ENCODE results near the gene CARMIL3.

CARMIL3 gene

GRCh38 chr14:24064091-24064795 is 12.4 kb downstream of the CARMIL3 start:
- no peak for DNase-seq

- DNase-seq: no peak
Measured at GRCh38 chr14:24064856-24065255, 13.0 kb downstream of the CARMIL3 start.

GRCh38 chr14:24065408-24065807 is 13.6 kb downstream of the CARMIL3 start:
- no peak for DNase-seq

GRCh38 chr14:24066496-24067132 is 14.8 kb downstream of the CARMIL3 start:
- no peak for DNase-seq

GRCh38 chr14:24067133-24068082 is 15.6 kb downstream of the CARMIL3 start:
- DNase-seq: no peak

- no peak for DNase-seq
Measured at GRCh38 chr14:24068711-24069410, 17.1 kb downstream of the CARMIL3 start.

GRCh38 chr14:24069411-24069735 is 17.6 kb downstream of the CARMIL3 start:
- no peak for DNase-seq

DNA sequence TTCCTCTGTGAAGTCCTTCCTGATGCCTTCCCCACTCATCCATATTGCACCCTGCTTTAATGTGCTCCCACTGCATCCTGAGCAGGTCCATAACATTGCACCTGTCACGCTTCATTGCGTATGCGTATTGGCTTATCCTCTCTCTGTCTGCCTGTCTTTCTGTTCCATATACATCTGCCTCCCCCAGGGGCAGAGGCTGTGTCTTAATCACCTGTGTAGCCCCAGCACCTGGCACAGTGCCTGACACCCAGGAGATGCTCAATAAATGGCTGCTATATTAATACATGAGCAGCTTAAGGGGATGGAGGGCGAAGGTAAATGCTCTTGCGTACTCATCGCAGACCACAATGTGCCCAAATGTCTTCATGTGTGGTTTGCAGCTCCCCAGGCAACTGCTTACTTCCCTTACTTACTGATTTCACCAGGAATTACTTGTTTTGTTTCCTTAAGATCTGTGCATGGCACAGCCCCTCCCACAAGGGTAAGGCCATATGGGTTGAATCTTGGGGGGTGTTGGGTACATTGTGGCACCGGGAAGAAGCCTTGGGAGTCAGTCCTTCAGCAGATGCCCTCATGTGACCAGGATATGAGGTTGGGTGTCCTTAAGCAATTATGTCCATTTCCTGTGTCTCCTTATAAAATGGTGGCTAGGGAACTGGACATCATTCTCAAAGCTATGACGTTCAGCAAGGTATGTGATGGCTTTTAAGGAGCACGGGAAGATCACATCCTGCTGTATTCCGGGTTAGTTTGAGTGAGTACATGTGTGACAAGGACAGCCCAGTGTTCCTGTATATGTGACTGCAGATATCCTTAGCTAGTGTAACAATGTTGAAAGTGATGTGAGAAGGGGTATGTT is 18.7 kb downstream of the CARMIL3 start:
- DNase-seq: no peak

DNA sequence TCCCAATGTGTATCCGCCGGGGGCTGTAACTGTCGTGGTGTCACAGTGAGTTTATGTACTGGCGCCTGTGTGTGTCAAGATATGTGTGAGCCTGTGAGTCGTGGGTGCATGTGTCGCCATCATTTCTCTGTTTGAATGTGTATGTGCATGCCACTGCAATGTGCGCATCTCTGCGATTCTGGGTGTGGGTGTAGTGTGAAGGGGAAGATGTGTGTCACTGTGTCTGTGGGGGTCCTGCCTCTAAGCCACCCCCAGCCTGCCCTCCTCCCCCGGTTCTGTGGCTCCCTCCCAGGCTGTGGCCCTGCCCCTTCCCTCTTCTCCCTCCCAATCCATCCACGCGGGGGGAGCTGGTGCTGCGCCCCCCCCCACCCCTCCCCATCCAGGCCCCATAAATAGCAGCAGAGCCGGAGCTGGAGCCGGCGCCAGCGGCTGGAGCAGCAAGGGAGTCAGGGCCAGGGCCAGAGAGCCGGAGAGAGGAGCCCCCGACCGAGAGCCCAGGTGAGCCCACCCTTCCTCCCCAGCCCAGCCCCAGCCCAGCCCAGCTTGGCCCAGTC is 19.4 kb downstream of the CARMIL3 start, which contains the start of gene CPNE6:
Gene CPNE6 (plus strand): TSS at position 419 of the 554 bp plus-strand sequence. CDS start 1,375 bp downstream, outside the sequence.
- no peak for DNase-seq

GRCh38 chr14:24071836-24072430 is 20.1 kb downstream of the CARMIL3 start:
- no peak for DNase-seq

DNA sequence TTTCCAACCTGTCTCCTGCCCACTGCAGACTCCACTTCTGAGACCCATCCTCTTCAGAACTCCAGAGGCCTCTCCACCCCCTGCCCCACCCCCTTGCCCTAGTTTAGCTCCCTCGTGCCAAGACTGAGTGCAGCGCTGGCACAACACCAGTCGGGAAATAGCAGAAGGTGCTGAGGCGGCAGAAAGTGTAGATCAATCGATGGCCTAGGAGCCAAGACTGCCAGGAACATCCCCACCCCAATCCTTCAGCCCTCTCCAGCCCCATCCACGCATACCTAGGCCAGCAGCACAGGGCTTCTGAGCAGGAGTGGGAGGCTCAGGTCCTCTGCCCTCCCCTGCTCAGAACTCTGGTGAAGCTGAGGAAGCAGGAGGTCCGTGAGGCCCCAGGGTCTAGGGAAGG is 20.6 kb downstream of the CARMIL3 start:
- no peak for DNase-seq

- no peak for DNase-seq
Measured at GRCh38 chr14:24072881-24073877, 21.4 kb downstream of the CARMIL3 start.

DNA sequence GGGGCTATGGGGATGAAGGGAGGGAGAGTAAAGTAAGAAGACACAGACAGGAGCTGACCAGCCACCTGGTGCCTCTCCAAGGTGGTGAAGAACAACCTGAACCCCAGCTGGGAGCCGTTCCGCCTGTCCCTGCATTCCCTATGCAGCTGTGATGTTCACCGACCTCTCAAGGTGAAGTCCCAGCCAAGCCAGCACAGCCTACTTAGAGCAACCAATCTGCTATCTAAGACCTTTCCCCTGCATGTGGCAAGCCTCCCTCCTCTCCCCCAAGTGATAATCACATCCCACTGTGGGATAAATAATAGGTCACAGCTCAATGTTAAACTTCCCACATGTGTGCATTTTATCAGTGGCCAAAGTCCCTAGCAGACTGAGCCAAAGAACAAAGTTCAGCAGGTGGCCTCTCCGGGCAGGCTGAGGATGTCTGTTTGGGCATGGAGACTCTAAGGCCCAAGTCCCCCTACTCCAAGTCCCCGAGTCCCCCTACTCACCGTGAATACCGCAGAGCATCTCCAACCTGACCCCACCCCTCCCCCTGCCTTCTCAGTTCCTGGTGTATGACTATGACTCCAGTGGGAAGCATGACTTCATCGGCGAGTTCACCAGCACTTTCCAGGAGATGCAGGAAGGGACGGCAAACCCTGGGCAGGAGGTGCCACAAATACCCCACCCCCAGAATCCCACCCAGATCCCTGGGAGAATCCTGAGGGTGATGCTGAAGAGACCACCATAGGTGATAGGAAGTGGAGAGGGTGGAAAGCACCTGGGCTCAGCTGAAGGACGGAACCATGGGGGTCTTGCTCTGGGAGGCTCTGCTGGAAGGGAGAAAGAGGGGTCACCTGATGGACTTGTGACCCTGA is 23.0 kb downstream of the CARMIL3 start:
- DNase-seq: no peak

- no peak for DNase-seq
Measured at GRCh38 chr14:24075485-24076301, 23.9 kb downstream of the CARMIL3 start.

GRCh38 chr14:24076302-24076601 is 24.4 kb downstream of the CARMIL3 start:
- no peak for DNase-seq

GRCh38 chr14:24077086-24077485 is 25.3 kb downstream of the CARMIL3 start:
- DNase-seq: no peak

- DNase-seq: no peak
Measured at GRCh38 chr14:24078146-24078545, 26.3 kb downstream of the CARMIL3 start.

DNA sequence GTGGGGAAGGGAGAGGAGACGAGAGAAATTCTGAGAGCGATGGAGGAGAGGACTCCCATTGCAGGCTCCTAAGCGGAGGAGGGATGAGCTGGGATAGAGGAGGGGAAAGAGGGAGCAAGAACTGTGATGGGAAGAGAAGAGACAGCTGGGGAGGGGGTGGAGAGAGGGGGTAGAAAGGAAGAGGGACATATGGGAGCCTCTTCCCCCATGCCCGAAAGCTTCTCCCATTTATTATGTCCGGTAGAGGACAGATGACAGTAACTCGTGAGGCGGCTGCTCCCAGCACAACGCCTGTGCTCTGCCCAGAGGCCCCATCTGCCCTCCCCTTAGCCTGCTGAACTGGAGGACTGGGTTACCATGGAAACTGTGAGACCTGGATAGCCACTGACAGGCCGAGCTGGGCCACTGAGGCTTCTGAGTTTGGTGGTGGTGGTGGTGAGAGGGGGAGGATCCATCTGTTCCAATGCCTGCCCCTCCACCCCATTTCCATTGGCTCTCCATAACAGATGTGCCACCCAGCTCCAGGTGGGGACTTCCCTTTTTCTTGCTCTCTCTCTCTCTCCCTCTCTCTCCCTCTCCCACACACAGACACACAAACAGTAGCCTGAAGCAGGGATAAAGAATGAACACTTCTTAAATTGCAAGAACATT is 27.8 kb downstream of the CARMIL3 start:
- DNase-seq: no peak
